Retinal pigment epithelial cell (primary cell): ENCODE results near the gene NDUFA13.

Experiments
- DNase-seq: peaks from one replicate; pipeline ENCODE4 v3.0.0-alpha.2; 2010; ENCODE audit warnings: low read depth
- H3K4me3 ChIP-seq: 2 replicates; pipeline ENCODE4 v1.5.1; 2011; ENCODE audit warnings: mild to moderate bottlenecking, low read length, control low read depth, moderate library complexity
- TF ChIP-seq, protein P1 (sequence below): conservative IDR thresholded peaks from 2 replicates; pipeline ENCODE4 v1.5.1; 2011; ENCODE audit warnings: low read depth, low read length, control low read depth, inconsistent platforms

Gene NDUFA13

DNA sequence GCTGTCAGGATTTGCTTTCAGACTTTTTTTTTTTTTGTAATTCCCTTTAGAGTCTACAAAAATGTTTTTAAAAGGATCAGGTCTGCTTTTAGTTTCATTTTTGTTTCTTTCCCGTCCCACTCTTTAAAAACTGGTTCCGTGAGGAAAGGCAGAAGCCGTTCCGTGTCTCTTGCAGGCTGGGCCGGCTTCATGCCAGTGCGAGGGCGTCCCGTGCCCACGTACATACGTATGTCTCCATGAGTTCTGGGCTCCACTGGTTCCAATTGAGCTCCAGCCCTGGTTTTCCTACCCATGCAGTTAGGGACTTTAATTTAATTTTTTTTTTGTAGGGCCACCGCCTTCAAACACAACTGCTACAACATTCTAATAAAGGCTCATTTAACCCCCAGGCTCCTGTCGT, 9.4 kb upstream of the NDUFA13 start:
- no peak overlapping the region for H3K4me3 ChIP-seq
- TF ChIP-seq, protein P1, sequence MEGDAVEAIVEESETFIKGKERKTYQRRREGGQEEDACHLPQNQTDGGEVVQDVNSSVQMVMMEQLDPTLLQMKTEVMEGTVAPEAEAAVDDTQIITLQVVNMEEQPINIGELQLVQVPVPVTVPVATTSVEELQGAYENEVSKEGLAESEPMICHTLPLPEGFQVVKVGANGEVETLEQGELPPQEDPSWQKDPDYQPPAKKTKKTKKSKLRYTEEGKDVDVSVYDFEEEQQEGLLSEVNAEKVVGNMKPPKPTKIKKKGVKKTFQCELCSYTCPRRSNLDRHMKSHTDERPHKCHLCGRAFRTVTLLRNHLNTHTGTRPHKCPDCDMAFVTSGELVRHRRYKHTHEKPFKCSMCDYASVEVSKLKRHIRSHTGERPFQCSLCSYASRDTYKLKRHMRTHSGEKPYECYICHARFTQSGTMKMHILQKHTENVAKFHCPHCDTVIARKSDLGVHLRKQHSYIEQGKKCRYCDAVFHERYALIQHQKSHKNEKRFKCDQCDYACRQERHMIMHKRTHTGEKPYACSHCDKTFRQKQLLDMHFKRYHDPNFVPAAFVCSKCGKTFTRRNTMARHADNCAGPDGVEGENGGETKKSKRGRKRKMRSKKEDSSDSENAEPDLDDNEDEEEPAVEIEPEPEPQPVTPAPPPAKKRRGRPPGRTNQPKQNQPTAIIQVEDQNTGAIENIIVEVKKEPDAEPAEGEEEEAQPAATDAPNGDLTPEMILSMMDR, result no peak
- no peak for DNase-seq

DNA sequence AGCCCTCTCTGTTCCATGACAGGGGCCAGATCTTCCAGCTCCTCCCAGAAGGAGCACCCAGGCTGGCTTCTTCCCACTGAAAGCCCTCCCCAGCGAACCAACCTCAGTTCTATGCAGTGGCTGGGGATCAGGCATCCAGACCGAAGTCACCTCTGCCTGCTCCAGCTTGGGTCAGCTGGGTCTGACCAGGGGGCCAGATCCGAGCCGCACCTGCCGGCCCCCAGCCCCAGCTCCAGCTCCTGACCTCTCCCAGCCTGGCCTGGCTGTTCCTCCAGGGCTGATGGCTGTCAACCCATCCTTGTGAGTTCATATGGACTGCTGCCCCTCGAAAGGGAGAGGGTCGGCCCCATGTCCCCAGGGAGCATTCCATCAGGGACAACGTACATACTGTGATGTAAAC, 8.7 kb upstream of the NDUFA13 start:
- TF ChIP-seq, protein P1, result no peak
- H3K4me3 ChIP-seq, result no peak overlapping the region
- no peak for DNase-seq

DNA sequence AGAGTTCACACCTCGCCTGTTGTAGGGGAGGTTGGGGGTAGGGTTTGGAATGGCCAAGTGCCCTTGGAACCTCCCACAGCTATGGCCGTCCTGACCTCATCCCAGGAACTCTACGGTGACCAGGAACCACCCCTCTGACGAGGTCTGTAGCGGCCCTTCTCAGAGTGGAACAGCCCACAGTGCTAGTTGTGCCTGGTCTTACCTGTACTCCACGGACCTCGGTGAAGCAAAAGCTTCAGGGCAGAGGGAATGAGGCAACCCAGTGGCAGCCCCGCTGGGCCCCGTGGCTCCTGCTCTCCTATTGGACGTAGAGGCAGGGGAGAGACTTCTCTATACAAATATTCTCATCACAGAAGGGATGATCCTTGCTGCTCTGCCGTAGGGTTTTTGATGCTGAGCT, 7.8 kb upstream of the NDUFA13 start:
- TF ChIP-seq, protein P1, result no peak
- H3K4me3 ChIP-seq, result no peak overlapping the region
- no peak for DNase-seq

DNA sequence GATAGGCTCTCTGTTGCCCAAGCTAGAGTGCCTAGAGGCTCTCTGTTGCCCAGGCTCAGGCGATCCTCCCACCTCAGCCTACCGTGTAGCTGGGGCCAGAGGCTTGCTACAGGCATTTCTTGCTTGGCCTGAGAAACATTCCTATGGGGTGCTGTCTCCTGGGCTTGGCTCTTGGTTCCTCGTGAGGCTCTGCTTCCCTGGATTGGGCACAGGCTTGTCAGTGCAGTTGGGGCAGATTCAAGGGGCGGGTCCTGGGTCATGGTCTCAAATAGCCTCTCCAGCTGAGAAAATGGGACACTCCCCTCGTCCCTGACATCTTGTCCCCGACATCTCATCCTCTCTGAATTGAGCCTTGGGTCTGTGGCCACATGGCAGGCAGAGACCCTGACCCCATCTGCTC, 5.6 kb upstream of the NDUFA13 start:
- DNase-seq, result no peak
- TF ChIP-seq, protein P1, result no peak
- H3K4me3 ChIP-seq, result no peak overlapping the region

DNA sequence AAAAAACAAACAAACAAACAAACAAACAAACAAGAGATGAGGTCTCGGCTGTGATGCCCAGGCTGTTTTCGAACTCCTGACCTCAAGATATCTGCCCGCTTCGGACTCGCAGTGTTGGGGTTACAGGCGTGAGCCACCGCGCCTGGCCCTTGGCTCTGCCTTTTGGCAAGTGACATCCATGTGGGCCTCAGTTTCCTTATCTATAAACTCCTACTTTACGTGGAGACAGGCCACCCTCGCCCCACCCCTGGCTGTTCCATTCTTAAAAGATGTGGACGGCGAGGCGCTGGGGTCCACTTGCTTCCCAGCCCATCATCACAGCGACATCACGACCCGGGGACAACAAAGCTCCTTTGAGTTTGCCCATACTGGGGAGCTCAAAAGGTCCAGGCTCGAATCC, 2.3 kb upstream of the NDUFA13 start:
- no peak overlapping the region for H3K4me3 ChIP-seq
- no peak for DNase-seq
- TF ChIP-seq, protein P1, result no peak

DNA sequence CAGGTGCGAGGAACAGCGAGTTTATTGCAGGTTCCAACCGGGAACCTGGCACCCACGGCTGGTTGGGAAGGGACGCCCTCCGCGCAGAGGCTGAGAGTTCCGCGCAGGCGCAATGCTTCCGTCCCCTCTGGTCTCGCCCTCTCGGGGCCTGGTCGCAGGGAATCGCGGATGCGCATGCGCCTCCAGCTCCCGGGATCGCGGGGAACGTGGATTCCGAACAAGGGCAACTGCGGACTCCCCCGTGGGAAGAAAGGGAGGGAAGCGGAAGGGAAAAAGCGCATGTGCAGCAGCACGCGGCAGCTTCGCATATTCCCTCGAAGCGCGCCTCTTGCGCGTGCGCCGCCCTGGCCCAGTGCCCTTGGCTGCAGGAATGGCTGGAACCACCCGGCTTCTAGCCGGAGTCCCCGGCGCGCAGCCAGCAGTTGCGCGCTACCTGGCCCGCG, 1.8 kb upstream of the NDUFA13 start:
- no peak for DNase-seq
- TF ChIP-seq, protein P1, result no peak
- H3K4me3 ChIP-seq, result no peak overlapping the region

DNA sequence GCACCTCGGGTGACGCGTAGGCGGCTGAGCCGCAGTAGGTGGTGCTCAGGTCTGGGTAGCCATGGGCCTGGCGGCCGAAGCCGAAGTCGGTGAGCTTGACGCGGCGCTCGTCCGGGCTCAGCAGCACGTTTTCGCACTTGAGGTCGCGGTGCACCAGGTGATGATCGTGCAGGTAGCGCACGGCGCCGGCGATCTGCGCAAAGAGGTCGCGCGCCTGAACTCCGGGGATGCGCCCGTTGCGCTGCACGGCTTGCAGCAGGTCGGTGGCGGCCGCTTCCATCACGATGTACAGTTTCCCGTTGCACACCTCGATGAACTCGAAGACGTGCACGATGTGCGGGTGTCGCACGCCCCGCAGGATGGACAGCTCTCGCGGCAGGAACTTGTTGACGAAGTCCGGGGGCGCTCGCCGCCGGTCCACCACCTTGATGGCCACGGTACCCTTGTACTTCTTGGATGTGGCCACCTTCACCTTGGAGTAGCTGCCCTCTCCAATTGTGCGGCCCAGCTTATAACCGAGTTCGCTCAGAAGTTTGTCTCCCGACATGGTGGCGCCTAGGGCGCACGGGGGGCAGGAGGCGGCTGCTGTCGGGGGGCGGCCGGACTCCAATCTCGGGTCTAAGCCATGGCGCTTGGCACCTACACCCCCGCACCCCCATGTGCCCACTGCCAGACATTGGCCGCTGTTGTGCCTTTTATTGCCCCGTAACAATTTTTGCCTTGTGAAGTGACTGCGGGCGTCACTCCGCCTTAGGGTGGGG, 964 bp upstream of the NDUFA13 start, which contains the start of gene TSSK6:
Gene TSSK6, minus strand, starts transcription at position 668 of the 761 bp plus-strand sequence. Its CDS starts 121 bp downstream, at position 547.
- DNase-seq, result no peak
- H3K4me3 ChIP-seq, result peak within 1 kb of the TSS; percentile 77
- TF ChIP-seq, protein P1, result no peak
